Epithelial cell of proximal tubule (primary cell): ENCODE measurements around the gene ABCA4. TPM values are rescaled to one million over a fixed set of nuclear protein-coding genes. Genes with fewer than 3 reads are reported as not detected.

Experiments used
- DNase-seq: peaks from one replicate; pipeline ENCODE4 v3.0.0-alpha.2; 2011; ENCODE audit warnings: low read depth
- H3K4me3 ChIP-seq: 2 replicates; pipeline ENCODE4 v1.5.1; 2011; ENCODE audit warnings: low read depth, mild to moderate bottlenecking, low read length
- CTCF ChIP-seq: conservative IDR thresholded peaks from 2 replicates; pipeline ENCODE4 v1.5.1; 2012; ENCODE audit warnings: low read depth, mild to moderate bottlenecking, low read length
- total RNA-seq: library from RNA; depleted of rRNA; stranded (reverse); fragments of >200 nt; gene quantifications from 2 replicates; pipeline ENCODE4 v1.2.3, GENCODE V29; 2015

ABCA4 gene
- total RNA-seq, 1 donor from 2014 or later: not detected

GRCh38 chr1:94071976-94072375, 49.0 kb downstream of the ABCA4 start:
- DNase-seq: no peak
- TF ChIP-seq CTCF: no peak
- H3K4me3 ChIP-seq: no peak overlapping the region

- H3K4me3 ChIP-seq: no peak overlapping the region
- TF ChIP-seq CTCF: no peak
- DNase-seq: no peak
Observed at GRCh38 chr1:94071391-94071790, 49.6 kb downstream of the ABCA4 start.

DNA sequence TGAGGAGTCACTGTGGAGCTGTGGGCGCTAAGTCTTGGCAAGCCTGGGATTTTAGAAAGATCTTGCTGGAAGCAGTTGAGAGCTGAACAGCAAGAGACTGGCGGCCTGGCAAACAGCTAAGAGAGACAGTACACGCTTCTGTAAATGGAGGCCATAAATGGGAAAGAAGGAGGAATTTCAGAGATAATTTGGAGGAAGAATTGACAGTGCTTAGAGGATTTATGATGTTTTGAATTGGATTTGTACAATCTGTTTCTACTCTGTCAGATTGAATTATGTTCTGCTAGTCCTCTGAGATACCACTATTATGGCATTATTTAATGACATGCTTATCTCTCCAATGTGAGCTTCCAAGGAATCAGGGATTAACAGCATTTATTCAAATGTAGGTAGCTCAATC, 50.1 kb downstream of the ABCA4 start:
- no peak for DNase-seq
- no peak overlapping the region for H3K4me3 ChIP-seq
- no peak for TF ChIP-seq CTCF

- no peak overlapping the region for H3K4me3 ChIP-seq
- no peak for TF ChIP-seq CTCF
- DNase-seq: no peak
Observed at GRCh38 chr1:94069919-94070285, 51.0 kb downstream of the ABCA4 start.

GRCh38 chr1:94068999-94069918, 51.7 kb downstream of the ABCA4 start:
- no peak for DNase-seq

GRCh38 chr1:94068096-94068998, 52.6 kb downstream of the ABCA4 start:
- no peak for TF ChIP-seq CTCF
- DNase-seq: no peak
- H3K4me3 ChIP-seq: no peak overlapping the region

More at GRCh38 chr1:94068999-94069918, 51.7 kb downstream of the ABCA4 start:
- H3K4me3 ChIP-seq: no peak overlapping the region
- TF ChIP-seq CTCF: no peak
